GM12878 (cell line): ENCODE results near the gene MAP1S. TPM values are rescaled to one million over a fixed set of nuclear protein-coding genes. Genes with fewer than 3 reads are reported as not detected.

Experiments
- ATAC-seq: fragments of 200-7000 bp; cut with Tn5 transposase; 3 replicates; pipeline ENCODE4 v1.9.1; 2020; ENCODE audit warnings: mild to moderate bottlenecking, moderate library complexity
- BruUV-seq: library from RNA; stranded (reverse); fragments of 400-500 nt; replicated peaks from 2 replicates; lab custom pipeline; 2021; lab: Mats Ljungman, UMichigan
- CTCF ChIA-PET: fragments of 300-600 bp; sonication (Branson Sonifier 250); formaldehyde crosslinking; extraction: SDS; loops from one replicate; lab custom pipeline; 2021; ENCODE audit warnings: inconsistent platforms; lab: Yijun Ruan, JAX
- POLR2A ChIA-PET: fragments of 350-600 bp; formaldehyde crosslinking; extraction: SDS; loops from one replicate; lab custom pipeline; 2021; ENCODE audit warnings: inconsistent platforms; lab: Charles Lee
- RAD21 ChIA-PET: fragments of 300-600 bp; sonication (Branson Sonifier 250); formaldehyde crosslinking; loops from one replicate; lab custom pipeline; 2023; ENCODE audit warnings: antibody characterized with exemption; ENCODE audit not compliant: unreplicated experiment; lab: Charles Lee
- SMC1A ChIA-PET: fragments of 300-600 bp; sonication (Branson Sonifier 250); formaldehyde crosslinking; loops from one replicate; lab custom pipeline; 2023; ENCODE audit not compliant: unreplicated experiment, uncharacterized antibody; lab: Charles Lee
- DNase-seq: peaks from one replicate; pipeline ENCODE4 v3.0.0-alpha.2; 2011; ENCODE audit warnings: low read depth, low spot score
- FAIRE-seq: peaks from 3 replicates; lab custom pipeline; 2011; peaks lifted over from hg19 to GRCh38; lab: Jason Lieb, UNC
- H2AFZ ChIP-seq: 2 replicates; pipeline ENCODE4 v1.6.0; 2011; ENCODE audit warnings: low read depth, low read length, control low read depth; ENCODE audit not compliant: control insufficient read depth
- H3K27ac ChIP-seq: 2 replicates; pipeline ENCODE4 v1.5.1; 2011; ENCODE audit warnings: control low read depth; ENCODE audit not compliant: control insufficient read depth, insufficient read depth
- H3K27me3 ChIP-seq, 2 experiments: replicated peaks in 1 of 2; 2 replicates each; pipeline versions ENCODE4 v1.6.0 to v1.6.1; 2011; ENCODE audit warnings: low read length in 1 of 2; ENCODE audit not compliant: control insufficient read depth in 2 of 2, insufficient read depth in 2 of 2
- H3K36me3 ChIP-seq, 2 experiments: 2 replicates each; pipeline ENCODE4 v1.5.1; 2011; ENCODE audit warnings: low read length in 1 of 2; ENCODE audit not compliant: control insufficient read depth in 2 of 2, insufficient read depth in 2 of 2
- H3K4me1 ChIP-seq: 2 replicates; pipeline ENCODE4 v1.6.1; 2011; ENCODE audit warnings: mild to moderate bottlenecking, low read length, moderate library complexity, mixed read lengths; ENCODE audit not compliant: control insufficient read depth, insufficient read depth
- H3K4me2 ChIP-seq: 2 replicates; pipeline ENCODE4 v1.6.0; 2011; ENCODE audit warnings: control low read depth; ENCODE audit not compliant: control insufficient read depth, insufficient read depth
- H3K4me3 ChIP-seq: fragments of 200-600 bp; sonication (generic); 2 replicates; pipeline ENCODE4 v1.5.1; 2016
- H3K79me2 ChIP-seq: 2 replicates; pipeline ENCODE4 v1.6.0; 2011; ENCODE audit warnings: low read length; ENCODE audit not compliant: control insufficient read depth, insufficient read depth
- H3K9ac ChIP-seq: 2 replicates; pipeline ENCODE4 v1.8.0; 2011; ENCODE audit warnings: low read length, control low read depth, mixed read lengths; ENCODE audit not compliant: control insufficient read depth, insufficient read depth
- H3K9me3 ChIP-seq: replicated peaks from 3 replicates; pipeline ENCODE4 v1.5.1; 2011; ENCODE audit warnings: mild to moderate bottlenecking, low read length; ENCODE audit not compliant: control insufficient read depth, insufficient read depth
- H4K20me1 ChIP-seq: 2 replicates; pipeline ENCODE4 v1.6.0; 2011; ENCODE audit not compliant: control insufficient read depth, insufficient read depth
- ATF3 ChIP-seq: IDR thresholded peaks from 2 replicates; pipeline ENCODE4 v1.6.1; 2011; ENCODE audit warnings: low read depth, mild to moderate bottlenecking, low read length, moderate library complexity, borderline replicate concordance; ENCODE audit errors: extremely low read depth
- BMI1 ChIP-seq: fragments of 450-650 bp; IDR thresholded peaks from 2 replicates; pipeline ENCODE4 v1.6.1; 2016; ENCODE audit warnings: mild to moderate bottlenecking, moderate library complexity, borderline replicate concordance
- E2F8 ChIP-seq: fragments of 450-650 bp; IDR thresholded peaks from 2 replicates; pipeline ENCODE4 v1.6.1; 2018; ENCODE audit warnings: mild to moderate bottlenecking, low read depth, moderate library complexity; ENCODE audit not compliant: partially characterized antibody
- HCFC1 ChIP-seq: fragments of 150-350 bp; IDR thresholded peaks from 2 replicates; pipeline ENCODE4 v1.6.1; 2014; ENCODE audit warnings: low read length
- HSF1 ChIP-seq: fragments of 150-350 bp; IDR thresholded peaks from 2 replicates; pipeline ENCODE4 v1.6.1; 2014; ENCODE audit warnings: mild to moderate bottlenecking, low read depth, low read length
- IKZF2 ChIP-seq, 2 experiments: fragments of 450-650 bp; IDR thresholded peaks; 2 replicates each; pipeline ENCODE4 v1.6.1; 2017; ENCODE audit warnings: mild to moderate bottlenecking in 2 of 2, moderate library complexity in 2 of 2
- MEF2B ChIP-seq: fragments of 450-650 bp; IDR thresholded peaks from 2 replicates; pipeline ENCODE4 v1.6.1; 2018; ENCODE audit warnings: mild to moderate bottlenecking, moderate library complexity; ENCODE audit not compliant: partially characterized antibody, poor library complexity, severe bottlenecking
- MLLT1 ChIP-seq: fragments of 450-650 bp; IDR thresholded peaks from 2 replicates; pipeline ENCODE4 v1.6.1; 2016; ENCODE audit warnings: mild to moderate bottlenecking
- NFXL1 ChIP-seq: fragments of 450-650 bp; IDR thresholded peaks from 2 replicates; pipeline ENCODE4 v1.6.1; 2017; ENCODE audit warnings: antibody characterized with exemption, mild to moderate bottlenecking, borderline replicate concordance
- RAD51 ChIP-seq: fragments of 450-650 bp; IDR thresholded peaks from 2 replicates; pipeline ENCODE4 v1.6.1; 2016; ENCODE audit warnings: moderate library complexity, mild to moderate bottlenecking, inconsistent platforms
- SIN3A ChIP-seq: IDR thresholded peaks from 2 replicates; pipeline ENCODE4 v1.6.1; 2012; ENCODE audit warnings: low read depth, low read length, improper control_type of control experiment
- SMAD1 ChIP-seq: fragments of 450-650 bp; IDR thresholded peaks from 2 replicates; pipeline ENCODE4 v1.6.1; 2018; ENCODE audit warnings: mild to moderate bottlenecking, low read depth; ENCODE audit not compliant: partially characterized antibody
- TBL1XR1 ChIP-seq: IDR thresholded peaks from 2 replicates; pipeline ENCODE4 v1.6.1; 2012; ENCODE audit warnings: low read depth, low read length, improper control_type of control experiment
- ZBTB33 ChIP-seq: fragments of 450-650 bp; IDR thresholded peaks from 2 replicates; pipeline ENCODE4 v1.6.1; 2017; ENCODE audit warnings: mild to moderate bottlenecking
- ZNF207 ChIP-seq: fragments of 450-650 bp; IDR thresholded peaks from 2 replicates; pipeline ENCODE4 v1.6.1; 2014; ENCODE audit warnings: antibody characterized with exemption, mild to moderate bottlenecking, borderline replicate concordance
- ZNF384 ChIP-seq: IDR thresholded peaks from 2 replicates; pipeline ENCODE4 v1.6.1; 2012; ENCODE audit warnings: low read depth, mild to moderate bottlenecking, low read length, improper control_type of control experiment, borderline replicate concordance
- WGBS: methylation state at CpG from one replicate; pipeline ENCODE4 v1.1.6; 2016; ENCODE audit warnings: low lambda C conversion rate; ENCODE audit not compliant: insufficient replicate concordance, insufficient coverage; ENCODE audit errors: missing lambda C conversion rate; 5-methylcytosine and 5-hydroxymethylcytosine counted together
- in situ Hi-C: fragments of 300-500 bp; cut with MboI; formaldehyde crosslinking; loops from 9 replicates; pipeline ENCODE4 v1.14.3; 2018; ENCODE audit warnings: mixed read lengths
- intact Hi-C: fragments of 100-400 bp; cut with micrococcal nuclease; formaldehyde crosslinking; loops from one replicate; pipeline ENCODE4 v1.14.2; 2022; ENCODE audit not compliant: unreplicated experiment
- polyA plus RNA-seq, 11 experiments: library from polyadenylated mRNA; depleted of rRNA in 4 of 11; unstranded in 6 of 11; stranded (reverse) in 5 of 11; fragments of >200 nt; fragmentation: Nextera tagmentation in 4 of 11; fragmentation: Illumina TruSeq in 1 of 11; extraction: Ambion mirVana in 4 of 11; extraction: Trizol in 1 of 11; gene quantifications; 1 replicate in 1 of 11; 2 replicates in 10 of 11; pipeline versions ENCODE4 v1.2.1 to v1.2.3, GENCODE V29; 2011 to 2016; ENCODE audit warnings: inconsistent platforms in 2 of 11, missing spikeins in 2 of 11, low read depth in 1 of 11
- total RNA-seq, 4 experiments: library from RNA; depleted of rRNA in 3 of 4; stranded (reverse); fragments of >200 nt in 3 of 4; fragmentation: Illumina TruSeq in 1 of 4; extraction: Trizol in 1 of 4; gene quantifications; 2 replicates each; pipeline versions ENCODE4 v1.2.1 to v1.2.3, GENCODE V29; 2013 to 2021

The MAP1S gene
- total and polyA plus RNA-seq, 10 of the 15 experiments (the other 5 are each of a cell fraction or from before 2014, with no cell fraction given), result 2.1 to 63.9 (median 15.0) TPM

GRCh38 chr19:17687141-17687856 is 32.0 kb upstream of the MAP1S start:
- Histone ChIP-seq H3K27me3 (peaks cover 5 to 9% of the 10 kb centered on the region in 2 experiments), H3K9me3 (no peaks in the 10 kb centered on the region), H3K4me1 (no peaks in the 10 kb centered on the region), H3K4me3 (no peak overlapping the region), H3K79me2 (no peaks in the 10 kb centered on the region), H3K4me2 (no peak overlapping the region), H3K36me3 (no peaks in the 10 kb centered on the region), H3K27ac (no peak overlapping the region), H4K20me1 (no peaks in the 10 kb centered on the region), H2AFZ (no peak overlapping the region), H3K9ac (no peak overlapping the region)
- no TSS peak for BruUV-seq
- POLR2A ChIA-PET, result no interaction called here
- ATAC-seq, result no peak
- WGBS, result 10% methylated on average over 23 of the region's 24 CpGs
- RAD21 ChIA-PET, result no interaction called here
- no peak for DNase-seq
- in situ Hi-C loops, result no loop called here
- intact Hi-C loops, result no loop called here
- SMC1A ChIA-PET, result no interaction called here
- no peak for FAIRE-seq
- CTCF ChIA-PET, result no interaction called here
- no peak for TF ChIP-seq ZNF384
- TF ChIP-seq HCFC1, result no peak
- TF ChIP-seq ATF3, result no peak
- TF ChIP-seq MEF2B, result no peak
- no peak for TF ChIP-seq IKZF2 (IDR thresholded peaks at IDR 0.05)
- TF ChIP-seq ZBTB33, result no peak
- no peak for TF ChIP-seq HSF1
- no peak for TF ChIP-seq NFXL1
- no peak for TF ChIP-seq TBL1XR1
- TF ChIP-seq BMI1, result no peak
- no peak for TF ChIP-seq MLLT1
- no peak for TF ChIP-seq SMAD1
- no peak for TF ChIP-seq E2F8
- no peak for TF ChIP-seq RAD51
- no peak for TF ChIP-seq SIN3A
- no peak for TF ChIP-seq ZNF207
